Skeletal muscle satellite cell (primary cell): ENCODE data around the gene RUNX3.
"Not testable (repeated sequence)": the region's sequence is repeated elsewhere in the genome, so short reads cannot be mapped to it uniquely, and the experiment has no call there.

Experiments
- H3K27me3 ChIP-seq: 2 replicates; pipeline ENCODE4 v1.7.0; 2013; ENCODE audit warnings: low read length; ENCODE audit not compliant: control insufficient read depth, insufficient read depth
- H3K36me3 ChIP-seq: 2 replicates; pipeline ENCODE4 v1.7.0; 2013; ENCODE audit warnings: mild to moderate bottlenecking, control low read depth, low read length; ENCODE audit not compliant: insufficient read depth
- H3K4me1 ChIP-seq: 2 replicates; pipeline ENCODE4 v1.7.0; 2013; ENCODE audit warnings: low read length; ENCODE audit not compliant: control insufficient read depth, insufficient read depth
- H3K4me2 ChIP-seq: 2 replicates; pipeline ENCODE4 v1.7.0; 2013; ENCODE audit warnings: mild to moderate bottlenecking, low read length
- H3K4me3 ChIP-seq: 2 replicates; pipeline ENCODE4 v1.7.0; 2013; ENCODE audit warnings: low read length
- H3K9ac ChIP-seq: 2 replicates; pipeline ENCODE4 v1.7.0; 2013; ENCODE audit warnings: mild to moderate bottlenecking, low read depth, low read length, moderate library complexity
- H3K9me3 ChIP-seq: replicated peaks from 2 replicates; pipeline ENCODE4 v1.7.0; 2013; ENCODE audit warnings: mild to moderate bottlenecking, control low read depth, low read length

RUNX3 gene

GRCh38 chr1:24913274-24913604, 16.8 kb downstream of the RUNX3 start:
- no peak overlapping the region for H3K4me3 ChIP-seq
- H3K4me2 ChIP-seq = no peak overlapping the region
- peaks cover 13% of the 10 kb centered on the region for H3K4me1 ChIP-seq

GRCh38 chr1:24912376-24913273, 17.5 kb downstream of the RUNX3 start:
- no peak overlapping the region for H3K4me2 ChIP-seq
- no peaks in the 10 kb centered on the region for H3K27me3 ChIP-seq
- H3K9ac ChIP-seq = no peak overlapping the region
- H3K9me3 ChIP-seq = no peaks in the 10 kb centered on the region
- H3K4me3 ChIP-seq = no peak overlapping the region
- H3K36me3 ChIP-seq = no peaks in the 10 kb centered on the region
- peaks cover 13% of the 10 kb centered on the region for H3K4me1 ChIP-seq

More at GRCh38 chr1:24913274-24913604, 16.8 kb downstream of the RUNX3 start:
- Histone ChIP-seq H3K9ac (no peak overlapping the region), H3K9me3 (no peaks in the 10 kb centered on the region), H3K27me3 (no peaks in the 10 kb centered on the region), H3K36me3 (no peaks in the 10 kb centered on the region)

GRCh38 chr1:24911651-24912155, 18.4 kb downstream of the RUNX3 start:
- peaks cover 13% of the 10 kb centered on the region for H3K4me1 ChIP-seq
- no peaks in the 10 kb centered on the region for H3K36me3 ChIP-seq
- H3K9me3 ChIP-seq = no peaks in the 10 kb centered on the region
- no peak overlapping the region for H3K9ac ChIP-seq
- H3K4me2 ChIP-seq = no peak overlapping the region
- no peak overlapping the region for H3K4me3 ChIP-seq
- no peaks in the 10 kb centered on the region for H3K27me3 ChIP-seq

- no peaks in the 10 kb centered on the region for H3K36me3 ChIP-seq
- peaks cover 13% of the 10 kb centered on the region for H3K4me1 ChIP-seq
Measured at GRCh38 chr1:24910751-24911650, 19.1 kb downstream of the RUNX3 start.

GRCh38 chr1:24910210-24910609, 19.9 kb downstream of the RUNX3 start:
- Histone ChIP-seq H3K9me3 (no peaks in the 10 kb centered on the region), H3K4me1 (peaks cover 13% of the 10 kb centered on the region), H3K4me2 (no peak overlapping the region), H3K4me3 (no peak overlapping the region), H3K27me3 (no peaks in the 10 kb centered on the region), H3K9ac (no peak overlapping the region), H3K36me3 (no peaks in the 10 kb centered on the region)

More at GRCh38 chr1:24910751-24911650, 19.1 kb downstream of the RUNX3 start:
- no peak overlapping the region for H3K4me2 ChIP-seq
- no peak overlapping the region for H3K9ac ChIP-seq
- no peaks in the 10 kb centered on the region for H3K27me3 ChIP-seq
- no peak overlapping the region for H3K4me3 ChIP-seq
- H3K9me3 ChIP-seq = no peaks in the 10 kb centered on the region

GRCh38 chr1:24909388-24909898, 20.6 kb downstream of the RUNX3 start:
- Histone ChIP-seq H3K27me3 (no peaks in the 10 kb centered on the region), H3K9ac (no peak overlapping the region), H3K36me3 (no peaks in the 10 kb centered on the region), H3K4me2 (peak overlapping the region; percentile 16), H3K4me3 (peak overlapping the region; percentile 43), H3K4me1 (peaks cover 9% of the 10 kb centered on the region), H3K9me3 (no peaks in the 10 kb centered on the region)

- H3K4me3 ChIP-seq = no peak overlapping the region
- no peaks in the 10 kb centered on the region for H3K9me3 ChIP-seq
- H3K4me1 ChIP-seq = peaks cover 3% of the 10 kb centered on the region
- H3K27me3 ChIP-seq = no peaks in the 10 kb centered on the region
- no peaks in the 10 kb centered on the region for H3K36me3 ChIP-seq
- H3K9ac ChIP-seq = no peak overlapping the region
- no peak overlapping the region for H3K4me2 ChIP-seq
Measured at GRCh38 chr1:24908591-24909259, 21.4 kb downstream of the RUNX3 start.

- H3K9ac ChIP-seq, H3K4me3 ChIP-seq, H3K36me3 ChIP-seq, H3K27me3 ChIP-seq, H3K9me3 ChIP-seq, H3K4me2 ChIP-seq, H3K4me1 ChIP-seq: not testable (repeated sequence)
Measured at GRCh38 chr1:24907587-24908294, 22.3 kb downstream of the RUNX3 start.

- no peak overlapping the region for H3K4me3 ChIP-seq
- H3K27me3 ChIP-seq = peaks cover 4% of the 10 kb centered on the region
- H3K9me3 ChIP-seq = no peaks in the 10 kb centered on the region
- H3K9ac ChIP-seq = no peak overlapping the region
- H3K4me1 ChIP-seq = peaks cover 3% of the 10 kb centered on the region
- no peaks in the 10 kb centered on the region for H3K36me3 ChIP-seq
- no peak overlapping the region for H3K4me2 ChIP-seq
Measured at GRCh38 chr1:24906760-24907490, 23.2 kb downstream of the RUNX3 start.

- Histone ChIP-seq H3K27me3 (peaks cover 5% of the 10 kb centered on the region), H3K4me1 (peaks cover 3% of the 10 kb centered on the region), H3K9me3 (no peaks in the 10 kb centered on the region), H3K4me3 (no peak overlapping the region), H3K4me2 (no peak overlapping the region), H3K9ac (no peak overlapping the region), H3K36me3 (no peaks in the 10 kb centered on the region)
Measured at GRCh38 chr1:24905979-24906720, 23.9 kb downstream of the RUNX3 start.
